ENCODE measurements around the gene BRIP1.
A peak's percentile ranks its signal among the peaks of the same experiment; 100 is the strongest.

The BRIP1 gene

DNA sequence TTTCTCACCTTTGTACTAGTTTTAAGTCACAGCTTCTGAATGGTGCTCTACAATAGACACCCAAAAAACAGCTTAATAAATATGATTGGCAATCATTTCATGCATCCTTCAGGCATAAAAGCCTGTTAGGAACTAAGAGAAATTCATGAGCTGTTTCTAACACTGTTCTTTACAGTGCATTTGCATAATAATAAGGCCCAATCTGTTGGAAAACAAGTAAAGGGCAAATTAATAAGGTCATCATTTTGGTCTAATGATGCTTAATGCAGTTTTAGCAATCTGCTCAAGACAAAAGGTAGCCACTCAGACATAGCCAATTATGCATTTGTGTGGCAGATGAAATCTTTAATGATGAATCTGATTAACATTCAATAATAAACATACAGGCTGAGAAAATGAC is 216.8 kb downstream of the BRIP1 start (continued):
- TF ChIP-seq, protein P1, sequence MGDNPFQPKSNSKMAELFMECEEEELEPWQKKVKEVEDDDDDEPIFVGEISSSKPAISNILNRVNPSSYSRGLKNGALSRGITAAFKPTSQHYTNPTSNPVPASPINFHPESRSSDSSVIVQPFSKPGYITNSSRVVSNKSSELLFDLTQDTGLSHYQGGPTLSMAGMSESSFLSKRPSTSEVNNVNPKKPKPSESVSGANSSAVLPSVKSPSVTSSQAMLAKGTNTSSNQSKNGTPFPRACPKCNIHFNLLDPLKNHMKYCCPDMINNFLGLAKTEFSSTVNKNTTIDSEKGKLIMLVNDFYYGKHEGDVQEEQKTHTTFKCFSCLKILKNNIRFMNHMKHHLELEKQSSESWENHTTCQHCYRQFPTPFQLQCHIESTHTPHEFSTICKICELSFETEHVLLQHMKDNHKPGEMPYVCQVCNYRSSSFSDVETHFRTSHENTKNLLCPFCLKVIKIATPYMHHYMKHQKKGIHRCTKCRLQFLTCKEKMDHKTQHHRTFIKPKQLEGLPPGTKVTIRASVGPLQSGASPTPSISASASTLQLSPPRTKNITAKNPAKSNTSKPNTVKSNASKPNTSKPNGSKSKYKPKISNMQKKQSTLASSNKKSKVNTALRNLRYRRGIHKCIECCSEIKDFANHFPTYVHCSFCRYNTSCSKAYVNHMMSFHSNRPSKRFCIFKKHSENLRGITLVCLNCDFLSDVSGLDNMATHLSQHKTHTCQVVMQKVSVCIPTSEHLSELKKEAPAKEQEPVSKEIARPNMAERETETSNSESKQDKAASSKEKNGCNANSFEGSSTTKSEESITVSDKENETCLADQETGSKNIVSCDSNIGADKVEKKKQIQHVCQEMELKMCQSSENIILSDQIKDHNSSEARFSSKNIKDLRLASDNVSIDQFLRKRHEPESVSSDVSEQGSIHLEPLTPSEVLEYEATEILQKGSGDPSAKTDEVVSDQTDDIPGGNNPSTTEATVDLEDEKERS (tag by site-specific recombination; IDR thresholded peaks at IDR 0.05), result no peak

DNA sequence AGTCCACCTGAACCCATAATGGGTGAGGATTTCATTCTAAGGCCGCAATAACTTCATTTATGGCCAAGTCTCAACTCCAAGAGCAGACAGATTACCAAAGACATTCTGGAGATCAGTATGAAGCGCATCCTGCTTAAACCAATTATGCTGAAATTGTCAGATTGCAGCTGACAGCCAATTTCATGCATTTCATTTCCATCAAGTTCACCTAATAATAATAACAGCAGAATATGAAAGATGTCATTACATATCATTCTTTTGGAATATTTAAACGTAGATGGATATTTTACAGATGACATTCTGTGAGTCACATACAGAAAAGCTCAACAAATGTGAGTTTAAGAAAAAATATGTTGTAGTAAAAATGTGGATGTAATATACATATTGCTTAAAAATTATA is 217.4 kb downstream of the BRIP1 start:
- ChIA-PET CTCF (interaction anchor here (0.6 to 1.2 kb wide), 6 partner anchors 8 to 466 kb away, joined by 3 to 6 read pairs (median 3); no protein-coding TSS in a partner anchor), POLR2A (no interaction called here)
- TF ChIP-seq ZNF175 (tag by site-specific recombination; IDR thresholded peaks at IDR 0.05), result no peak
- TF ChIP-seq, protein P2, sequence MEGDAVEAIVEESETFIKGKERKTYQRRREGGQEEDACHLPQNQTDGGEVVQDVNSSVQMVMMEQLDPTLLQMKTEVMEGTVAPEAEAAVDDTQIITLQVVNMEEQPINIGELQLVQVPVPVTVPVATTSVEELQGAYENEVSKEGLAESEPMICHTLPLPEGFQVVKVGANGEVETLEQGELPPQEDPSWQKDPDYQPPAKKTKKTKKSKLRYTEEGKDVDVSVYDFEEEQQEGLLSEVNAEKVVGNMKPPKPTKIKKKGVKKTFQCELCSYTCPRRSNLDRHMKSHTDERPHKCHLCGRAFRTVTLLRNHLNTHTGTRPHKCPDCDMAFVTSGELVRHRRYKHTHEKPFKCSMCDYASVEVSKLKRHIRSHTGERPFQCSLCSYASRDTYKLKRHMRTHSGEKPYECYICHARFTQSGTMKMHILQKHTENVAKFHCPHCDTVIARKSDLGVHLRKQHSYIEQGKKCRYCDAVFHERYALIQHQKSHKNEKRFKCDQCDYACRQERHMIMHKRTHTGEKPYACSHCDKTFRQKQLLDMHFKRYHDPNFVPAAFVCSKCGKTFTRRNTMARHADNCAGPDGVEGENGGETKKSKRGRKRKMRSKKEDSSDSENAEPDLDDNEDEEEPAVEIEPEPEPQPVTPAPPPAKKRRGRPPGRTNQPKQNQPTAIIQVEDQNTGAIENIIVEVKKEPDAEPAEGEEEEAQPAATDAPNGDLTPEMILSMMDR (tag by site-specific recombination; IDR thresholded peaks at IDR 0.05), result no peak

DNA sequence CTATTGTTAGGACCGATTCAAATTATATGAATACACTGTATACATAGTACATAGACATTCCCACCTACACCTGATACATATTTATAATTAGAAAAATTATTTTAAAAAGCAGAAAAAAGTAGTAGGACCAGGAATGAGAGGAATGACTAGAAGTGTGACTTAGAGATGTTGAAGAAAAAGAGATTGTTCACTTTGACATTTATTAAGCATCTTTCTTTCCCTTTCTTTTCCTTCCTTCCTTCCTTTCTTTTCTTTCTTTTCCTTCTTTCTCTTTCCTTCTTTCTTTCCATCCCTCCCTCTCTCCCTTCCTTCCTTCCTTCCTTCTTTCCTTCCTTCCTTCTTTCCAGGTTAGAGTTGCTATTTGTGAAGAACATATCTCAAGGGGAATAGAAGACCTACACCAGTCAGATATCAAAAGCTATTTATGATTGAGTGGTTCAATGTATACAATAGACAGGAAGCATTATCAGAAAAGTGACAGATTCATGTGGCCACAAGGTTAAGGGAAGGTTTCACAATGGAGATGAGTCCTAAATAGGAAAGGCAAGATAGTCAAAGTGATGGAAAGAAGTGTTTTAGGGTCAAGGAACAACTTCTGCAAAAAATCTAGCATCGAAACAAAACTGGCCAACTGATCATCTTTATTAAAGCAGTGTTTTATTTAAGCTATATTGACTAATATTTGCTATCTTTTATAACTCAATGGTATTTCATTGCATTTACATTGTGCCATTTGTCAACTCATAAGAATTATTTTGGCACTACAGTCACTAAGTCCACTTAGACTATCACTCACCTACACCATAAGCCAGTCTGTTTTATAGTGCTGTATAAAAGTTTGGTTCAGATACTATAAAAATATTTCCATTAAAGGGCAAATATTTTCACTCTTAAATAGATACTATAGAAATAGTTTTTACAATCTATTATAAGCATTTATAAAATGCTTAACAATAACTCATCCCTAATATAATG is 218.2 kb downstream of the BRIP1 start:
- H3K4me1 ChIP-seq (ENCODE audit: control insufficient read depth, insufficient read depth, low read length), result no peaks in the 10 kb centered on the region
- POLR2A ChIA-PET, result no interaction called here
- no peaks in the 10 kb centered on the region for H3K9me3 ChIP-seq (ENCODE audit: control insufficient read depth, insufficient read depth, low read depth, low read length)
- no peak overlapping the region for H3K27ac ChIP-seq (ENCODE audit: extremely low read depth, low read depth, low read length)
- CTCF ChIA-PET, result interaction anchor here (0.6 to 1.2 kb wide), 6 partner anchors 7 to 467 kb away, joined by 3 to 6 read pairs (median 3); no protein-coding TSS in a partner anchor
- TF ChIP-seq ZNF530 (tag by site-specific recombination; IDR thresholded peaks at IDR 0.05; ENCODE audit: low read depth) (no peak), ZNF664 (tag by site-specific recombination; IDR thresholded peaks at IDR 0.05) (no peak), SP3 (tag by site-specific recombination; IDR thresholded peaks at IDR 0.05) (no peak), ZNF555 (tag by site-specific recombination; conservative IDR thresholded peaks at IDR 0.05) (0 out of 2 replicates have a peak, but pooled peaks have one; percentile 4), ZNF37A (tag by site-specific recombination; IDR thresholded peaks at IDR 0.05) (no peak), ZNF366 (tag by site-specific recombination; conservative IDR thresholded peaks at IDR 0.05) (peak; percentile 65), ZNF629 (tag by site-specific recombination; IDR thresholded peaks at IDR 0.05) (no peak), ZNF501 (tag by site-specific recombination; IDR thresholded peaks at IDR 0.05) (no peak), ZNF335 (tag by site-specific recombination; conservative IDR thresholded peaks at IDR 0.05) (no peak), MYNN (tag by site-specific recombination; IDR thresholded peaks at IDR 0.05; ENCODE audit: borderline replicate concordance) (no peak), ZNF175 (tag by site-specific recombination; IDR thresholded peaks at IDR 0.05) (no peak), ZNF239 (tag by site-specific recombination; IDR thresholded peaks at IDR 0.05) (no peak)
- TF ChIP-seq, protein P3, sequence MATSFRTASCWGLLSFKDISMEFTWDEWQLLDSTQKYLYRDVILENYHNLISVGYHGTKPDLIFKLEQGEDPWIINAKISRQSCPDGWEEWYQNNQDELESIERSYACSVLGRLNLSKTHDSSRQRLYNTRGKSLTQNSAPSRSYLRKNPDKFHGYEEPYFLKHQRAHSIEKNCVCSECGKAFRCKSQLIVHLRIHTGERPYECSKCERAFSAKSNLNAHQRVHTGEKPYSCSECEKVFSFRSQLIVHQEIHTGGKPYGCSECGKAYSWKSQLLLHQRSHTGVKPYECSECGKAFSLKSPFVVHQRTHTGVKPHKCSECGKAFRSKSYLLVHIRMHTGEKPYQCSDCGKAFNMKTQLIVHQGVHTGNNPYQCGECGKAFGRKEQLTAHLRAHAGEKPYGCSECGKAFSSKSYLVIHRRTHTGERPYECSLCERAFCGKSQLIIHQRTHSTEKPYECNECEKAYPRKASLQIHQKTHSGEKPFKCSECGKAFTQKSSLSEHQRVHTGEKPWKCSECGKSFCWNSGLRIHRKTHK (tag by site-specific recombination; IDR thresholded peaks at IDR 0.05), result no peak
- TF ChIP-seq, protein P4, sequence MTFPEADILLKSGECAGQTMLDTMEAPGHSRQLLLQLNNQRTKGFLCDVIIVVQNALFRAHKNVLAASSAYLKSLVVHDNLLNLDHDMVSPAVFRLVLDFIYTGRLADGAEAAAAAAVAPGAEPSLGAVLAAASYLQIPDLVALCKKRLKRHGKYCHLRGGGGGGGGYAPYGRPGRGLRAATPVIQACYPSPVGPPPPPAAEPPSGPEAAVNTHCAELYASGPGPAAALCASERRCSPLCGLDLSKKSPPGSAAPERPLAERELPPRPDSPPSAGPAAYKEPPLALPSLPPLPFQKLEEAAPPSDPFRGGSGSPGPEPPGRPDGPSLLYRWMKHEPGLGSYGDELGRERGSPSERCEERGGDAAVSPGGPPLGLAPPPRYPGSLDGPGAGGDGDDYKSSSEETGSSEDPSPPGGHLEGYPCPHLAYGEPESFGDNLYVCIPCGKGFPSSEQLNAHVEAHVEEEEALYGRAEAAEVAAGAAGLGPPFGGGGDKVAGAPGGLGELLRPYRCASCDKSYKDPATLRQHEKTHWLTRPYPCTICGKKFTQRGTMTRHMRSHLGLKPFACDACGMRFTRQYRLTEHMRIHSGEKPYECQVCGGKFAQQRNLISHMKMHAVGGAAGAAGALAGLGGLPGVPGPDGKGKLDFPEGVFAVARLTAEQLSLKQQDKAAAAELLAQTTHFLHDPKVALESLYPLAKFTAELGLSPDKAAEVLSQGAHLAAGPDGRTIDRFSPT (tag by site-specific recombination; IDR thresholded peaks at IDR 0.05), result no peak
- TF ChIP-seq, protein P5, sequence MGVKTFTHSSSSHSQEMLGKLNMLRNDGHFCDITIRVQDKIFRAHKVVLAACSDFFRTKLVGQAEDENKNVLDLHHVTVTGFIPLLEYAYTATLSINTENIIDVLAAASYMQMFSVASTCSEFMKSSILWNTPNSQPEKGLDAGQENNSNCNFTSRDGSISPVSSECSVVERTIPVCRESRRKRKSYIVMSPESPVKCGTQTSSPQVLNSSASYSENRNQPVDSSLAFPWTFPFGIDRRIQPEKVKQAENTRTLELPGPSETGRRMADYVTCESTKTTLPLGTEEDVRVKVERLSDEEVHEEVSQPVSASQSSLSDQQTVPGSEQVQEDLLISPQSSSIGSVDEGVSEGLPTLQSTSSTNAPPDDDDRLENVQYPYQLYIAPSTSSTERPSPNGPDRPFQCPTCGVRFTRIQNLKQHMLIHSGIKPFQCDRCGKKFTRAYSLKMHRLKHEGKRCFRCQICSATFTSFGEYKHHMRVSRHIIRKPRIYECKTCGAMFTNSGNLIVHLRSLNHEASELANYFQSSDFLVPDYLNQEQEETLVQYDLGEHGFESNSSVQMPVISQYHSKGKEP (tag by site-specific recombination; IDR thresholded peaks at IDR 0.05), result no peak
- H3K36me3 ChIP-seq (ENCODE audit: control insufficient read depth in 2 of 2, insufficient read depth in 1 of 2, low read length in 2 of 2), result no peaks in the 10 kb centered on the region
- H3K4me3 ChIP-seq (ENCODE audit: low read depth, low read length), result no peak overlapping the region

More for the DNA sequence above, 217.4 kb downstream of the BRIP1 start:
- Histone ChIP-seq H3K27ac (ENCODE audit: extremely low read depth, low read depth, low read length) (no peak overlapping the region), H3K9me3 (ENCODE audit: control insufficient read depth, insufficient read depth, low read depth, low read length) (peaks cover 2% of the 10 kb centered on the region; the same call in 1 of the 2 replicates), H3K4me3 (ENCODE audit: low read depth, low read length) (no peak overlapping the region), H3K4me1 (ENCODE audit: control insufficient read depth, insufficient read depth, low read length) (no peaks in the 10 kb centered on the region), H3K36me3 (ENCODE audit: control insufficient read depth in 2 of 2, insufficient read depth in 1 of 2, low read length in 2 of 2) (no peaks in the 10 kb centered on the region)
